HG03108 (cell line): ENCODE data around the gene PHLDA3.

Source experiments
- ATAC-seq: cut with Tn5 transposase; IDR thresholded peaks from one replicate; pipeline ENCODE4 v1.9.1; 2021; ENCODE audit warnings: moderate library complexity; ENCODE audit not compliant: unreplicated experiment

PHLDA3 gene

GRCh38 chr1:201468844-201469644, at the start of gene PHLDA3:
Gene PHLDA3, minus strand, starts transcription at chr1:201469188. Its CDS starts 402 bp downstream, at chr1:201468786.
- ATAC-seq, result peak; percentile 68

- ATAC-seq, result no peak
Measured at GRCh38 chr1:201518071-201518470, 49.1 kb upstream of the PHLDA3 start.

GRCh38 chr1:201517631-201518030, 48.6 kb upstream of the PHLDA3 start:
- ATAC-seq, result no peak

- no peak for ATAC-seq
Measured at GRCh38 chr1:201516511-201517127, 47.6 kb upstream of the PHLDA3 start.

- no peak for ATAC-seq
Measured at GRCh38 chr1:201515895-201516294, 46.9 kb upstream of the PHLDA3 start.

GRCh38 chr1:201515062-201515750, 46.2 kb upstream of the PHLDA3 start:
- no peak for ATAC-seq

GRCh38 chr1:201514466-201514865, 45.5 kb upstream of the PHLDA3 start:
- ATAC-seq, result no peak

GRCh38 chr1:201513498-201514243, 44.7 kb upstream of the PHLDA3 start:
- ATAC-seq, result no peak

- ATAC-seq, result peak; percentile 36
Measured at GRCh38 chr1:201511941-201512539, 43.1 kb upstream of the PHLDA3 start.

GRCh38 chr1:201511396-201511940, 42.5 kb upstream of the PHLDA3 start:
- no peak for ATAC-seq

- no peak for ATAC-seq
Measured at GRCh38 chr1:201510734-201511133, 41.7 kb upstream of the PHLDA3 start.

- ATAC-seq, result no peak
Measured at GRCh38 chr1:201509601-201510374, 40.8 kb upstream of the PHLDA3 start.

GRCh38 chr1:201508809-201509208, 39.8 kb upstream of the PHLDA3 start:
- ATAC-seq, result no peak

GRCh38 chr1:201507360-201507675, 38.3 kb upstream of the PHLDA3 start:
- ATAC-seq, result no peak

- peak; percentile 91 for ATAC-seq
Measured at GRCh38 chr1:201506557-201507359, 37.8 kb upstream of the PHLDA3 start, which contains the start of gene CSRP1. Gene CSRP1, minus strand, starts transcription at chr1:201507123. Its CDS starts 10,820 bp downstream, at chr1:201496303.

GRCh38 chr1:201506092-201506491, 37.1 kb upstream of the PHLDA3 start:
- no peak for ATAC-seq

GRCh38 chr1:201505503-201505890, 36.5 kb upstream of the PHLDA3 start:
- no peak for ATAC-seq

- no peak for ATAC-seq
Measured at GRCh38 chr1:201504799-201505502, 36.0 kb upstream of the PHLDA3 start.
